ENCODE results near the gene LNX1.

DNA sequence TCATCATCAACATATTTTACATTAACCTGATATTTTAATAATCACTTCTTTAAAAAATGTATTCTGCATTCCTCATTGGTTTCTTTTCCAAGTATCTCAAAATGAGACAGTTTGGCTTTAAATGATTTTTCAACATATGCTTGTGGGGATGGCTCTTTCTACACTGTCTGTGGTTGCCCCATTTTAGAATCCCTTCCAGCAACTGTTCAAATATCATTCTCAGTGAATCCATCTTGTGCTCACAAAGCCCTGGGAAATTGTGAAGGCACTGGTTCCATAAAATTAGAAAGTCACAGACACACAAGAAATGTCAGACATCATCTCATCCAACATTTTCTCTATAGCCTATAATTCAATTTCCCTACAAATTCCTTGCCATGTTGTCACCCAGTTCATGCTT, 103.5 kb downstream of the LNX1 start:
- no peak for TF ChIP-seq CTCF (IDR thresholded peaks at IDR 0.05)
- no peak for TF ChIP-seq POLR2A (IDR thresholded peaks at IDR 0.05)
